ENCODE data around the gene MAL.
"Not testable (repeated sequence)": the region's sequence is repeated elsewhere in the genome, so short reads cannot be mapped to it uniquely, and the experiment has no call there.

Gene MAL

DNA sequence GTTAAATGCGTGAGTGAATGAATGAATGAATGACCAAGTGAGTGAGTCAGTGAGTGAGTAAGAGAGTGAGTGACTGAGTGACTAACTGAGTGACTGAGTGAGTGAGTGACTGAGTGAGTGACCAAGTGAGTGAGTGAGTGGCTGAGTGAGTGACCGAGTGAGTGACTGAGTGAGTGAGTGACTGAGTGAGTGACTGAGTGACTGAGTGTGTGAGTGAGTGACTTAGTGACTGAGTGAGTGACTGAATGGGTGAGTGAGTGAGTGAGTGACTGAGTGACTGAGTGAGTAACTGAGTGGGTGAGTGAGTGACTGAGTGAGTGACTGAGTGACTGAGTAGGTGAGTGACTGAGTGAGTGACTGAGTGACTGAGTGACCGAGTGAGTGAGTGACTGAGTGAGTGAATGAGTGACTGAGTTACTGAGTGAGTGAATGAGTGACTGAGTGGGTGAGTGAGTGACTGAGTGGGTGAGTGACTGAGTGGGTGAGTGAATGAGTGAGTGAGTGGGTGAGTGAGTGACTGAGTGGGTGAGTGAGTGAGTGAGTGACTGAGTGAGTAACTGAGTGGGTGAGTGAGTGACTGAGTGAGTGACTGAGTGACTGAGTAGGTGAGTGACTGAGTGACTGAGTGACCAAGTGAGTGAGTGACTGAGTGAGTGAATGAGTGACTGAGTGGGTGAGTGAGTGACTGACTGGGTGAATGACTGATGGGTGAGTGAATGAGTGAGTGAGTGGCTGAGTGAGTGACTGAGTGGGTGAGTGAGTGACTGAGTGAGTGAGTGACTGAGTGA lies 11.3 kb downstream of the MAL start:
- no peak for DNase-seq

DNA sequence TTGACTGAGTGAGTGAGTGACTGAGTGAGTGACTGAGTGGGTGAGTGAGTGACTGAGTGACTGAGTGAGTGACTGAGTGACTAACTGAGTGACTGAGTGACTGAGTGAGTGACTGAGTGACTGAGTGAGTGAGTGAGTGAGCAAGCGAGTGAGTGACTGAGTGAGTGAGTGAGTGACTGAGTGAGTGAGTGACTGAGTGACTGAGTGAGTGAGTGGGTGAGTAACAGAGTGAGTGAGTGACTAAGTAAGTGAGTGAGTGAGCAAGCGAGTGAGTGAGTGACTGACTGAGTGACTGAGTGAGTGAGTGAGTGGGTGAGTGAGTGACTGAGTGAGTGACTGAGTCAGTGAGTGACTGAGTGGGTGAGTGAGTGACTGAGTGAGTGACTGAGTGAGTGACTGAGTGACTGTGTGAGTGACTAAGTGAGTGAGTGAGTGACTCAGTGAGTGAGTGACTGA lies 11.9 kb downstream of the MAL start:
- no peak for DNase-seq

DNA sequence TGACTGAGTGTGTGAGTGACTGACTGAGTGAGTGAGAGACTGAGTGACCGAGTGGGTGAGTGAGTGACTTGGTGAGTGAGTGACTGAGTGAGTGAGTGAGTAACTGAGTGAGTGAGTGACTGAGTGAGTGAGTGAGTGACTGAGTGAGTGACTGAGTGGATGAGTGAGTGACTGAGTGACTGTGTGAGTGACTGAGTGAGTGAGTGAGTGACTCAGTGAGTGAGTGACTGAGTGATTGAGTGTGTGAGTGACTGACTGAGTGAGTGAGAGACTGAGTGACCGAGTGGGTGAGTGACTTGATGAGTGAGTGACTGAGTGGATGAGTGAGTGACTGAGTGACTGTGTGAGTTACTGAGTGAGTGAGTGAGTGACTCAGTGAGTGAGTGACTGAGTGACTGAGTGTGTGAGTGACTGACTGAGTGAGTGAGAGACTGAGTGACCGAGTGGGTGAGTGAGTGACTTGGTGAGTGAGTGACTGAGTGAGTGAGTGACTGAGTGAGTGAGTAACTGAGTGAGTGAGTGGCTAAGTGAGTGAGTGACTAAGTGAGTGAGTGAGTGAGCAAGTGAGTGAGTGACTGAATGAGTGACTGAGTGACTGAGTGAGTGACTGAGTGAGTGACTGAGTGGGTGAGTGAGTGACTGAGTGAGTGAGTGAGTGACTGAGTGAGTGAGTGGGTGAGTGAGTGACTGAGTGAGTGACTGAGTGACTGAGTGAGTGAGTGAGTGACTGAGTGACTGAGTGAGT lies 12.5 kb downstream of the MAL start:
- DNase-seq = not testable (repeated sequence)

DNA sequence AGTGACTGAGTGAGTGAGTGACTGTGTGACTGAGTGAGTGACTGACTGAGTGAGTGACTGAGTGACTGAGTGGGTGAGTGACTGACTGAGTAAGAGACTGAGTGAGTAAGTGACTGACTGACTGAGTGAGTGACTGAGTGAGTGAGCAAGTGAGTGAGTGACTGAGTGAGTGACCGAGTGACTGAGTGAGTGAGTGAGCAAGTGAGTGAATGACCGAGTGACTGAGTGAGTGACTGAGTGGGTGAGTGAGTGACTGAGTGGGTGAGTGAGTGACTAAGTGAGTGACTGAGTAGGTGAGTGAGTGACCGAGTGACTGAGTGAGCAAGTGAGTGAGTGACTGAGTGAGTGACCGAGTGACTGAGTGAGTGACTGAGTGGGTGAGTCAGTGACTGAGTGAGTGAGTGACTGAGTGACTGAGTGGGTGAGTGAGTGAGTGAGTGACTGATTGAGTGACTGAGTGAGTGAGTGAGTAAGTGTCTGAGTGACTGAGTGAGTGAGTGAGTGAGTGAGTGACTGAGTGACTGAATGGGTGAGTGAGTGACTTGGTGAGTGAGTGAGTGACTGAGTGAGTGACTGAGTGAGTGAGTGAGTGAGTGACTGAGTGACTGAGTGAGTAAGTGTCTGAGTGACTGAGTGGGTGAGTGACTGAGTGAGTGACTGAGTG lies 13.3 kb downstream of the MAL start:
- DNase-seq = no peak

DNA sequence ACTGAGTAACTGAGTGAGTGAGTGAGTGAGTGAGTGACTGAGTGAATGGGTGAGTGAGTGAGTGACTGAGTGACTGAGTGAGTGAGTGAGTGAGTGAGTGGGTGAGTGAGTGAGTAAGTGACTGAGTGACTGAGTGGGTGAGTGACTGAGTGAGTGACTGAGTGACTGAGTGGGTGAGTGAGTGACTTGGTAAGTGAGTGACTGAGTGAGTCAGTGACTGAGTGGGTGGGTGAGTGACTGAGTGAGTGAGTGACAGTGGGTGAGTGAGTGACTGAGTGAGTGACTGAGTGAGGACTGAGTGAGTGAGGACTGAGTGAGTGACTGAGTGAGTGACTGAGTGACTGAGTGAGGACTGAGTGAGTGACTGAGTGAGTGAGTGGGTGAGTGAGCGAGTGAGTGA lies 13.9 kb downstream of the MAL start:
- DNase-seq = no peak

DNA sequence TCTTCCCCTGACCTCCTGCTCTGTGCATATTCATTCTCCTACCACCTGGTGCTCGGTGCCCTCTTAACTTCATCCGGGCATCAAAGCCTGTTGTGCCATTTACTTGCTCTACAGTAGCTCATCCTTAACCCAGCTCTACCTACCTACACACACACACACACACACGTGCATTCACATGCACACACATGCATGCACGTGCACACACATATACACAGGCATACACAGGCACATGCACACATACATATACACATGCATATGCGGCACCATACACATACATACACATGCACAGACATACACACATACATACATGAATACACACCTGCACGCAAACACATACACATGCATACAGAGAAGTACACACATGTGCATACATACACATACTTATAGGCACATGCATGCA lies 14.5 kb downstream of the MAL start:
- DNase-seq = no peak

DNA sequence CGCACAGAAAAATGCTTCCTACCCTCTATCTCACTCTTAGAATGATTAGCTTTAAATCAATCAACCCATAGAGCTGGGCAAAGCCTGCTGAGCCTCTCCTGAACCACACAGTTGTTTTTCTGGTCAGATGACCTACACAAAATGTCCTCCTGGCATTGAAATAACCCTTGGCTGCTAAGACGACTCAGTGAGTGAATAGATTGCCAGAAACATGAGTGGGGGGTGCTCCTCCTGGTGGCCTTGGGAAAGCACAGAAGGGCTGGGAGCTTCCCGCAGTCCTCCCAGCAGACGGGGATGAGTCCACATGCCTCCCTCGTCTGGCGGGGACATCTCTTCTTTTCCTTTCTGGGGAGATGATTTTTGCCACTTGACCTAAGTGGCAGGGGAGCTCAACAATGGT lies 14.9 kb downstream of the MAL start:
- no peak for DNase-seq

DNA sequence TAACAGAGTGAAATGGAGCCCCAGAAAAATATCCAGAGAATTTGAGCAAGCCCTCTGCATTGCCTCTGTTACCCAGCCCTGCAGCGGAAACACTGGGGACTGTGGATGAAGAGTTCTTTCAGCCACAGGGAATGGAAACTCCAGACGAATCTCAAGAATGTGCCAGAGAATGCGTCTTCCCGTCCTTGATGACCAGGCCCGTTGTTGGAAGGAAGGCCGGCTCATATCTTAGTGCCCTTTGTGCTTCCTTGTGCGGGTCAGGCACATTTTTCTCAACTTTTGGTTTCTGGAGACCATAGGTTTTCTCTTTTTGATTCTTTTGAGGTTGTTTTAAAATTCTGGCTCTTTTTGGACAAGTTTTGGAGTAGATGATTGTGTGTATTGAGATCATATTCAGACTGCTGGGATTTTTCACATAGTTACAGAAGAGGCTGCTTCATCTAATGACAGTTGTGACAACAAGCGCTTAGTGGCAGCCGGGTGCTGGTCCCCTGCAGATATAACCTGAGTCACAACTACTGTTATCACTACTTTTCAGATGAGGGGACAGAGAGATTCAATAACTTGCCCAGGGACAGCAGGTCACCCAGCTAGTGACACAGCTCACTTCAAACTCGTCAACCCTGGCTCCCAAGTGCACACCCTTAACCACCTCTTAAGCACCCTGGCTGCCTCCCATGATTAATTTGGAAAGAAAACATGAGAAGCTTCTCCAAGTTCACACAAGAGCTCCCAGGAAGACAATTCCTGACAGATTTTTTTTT lies 15.7 kb downstream of the MAL start:
- DNase-seq = no peak

DNA sequence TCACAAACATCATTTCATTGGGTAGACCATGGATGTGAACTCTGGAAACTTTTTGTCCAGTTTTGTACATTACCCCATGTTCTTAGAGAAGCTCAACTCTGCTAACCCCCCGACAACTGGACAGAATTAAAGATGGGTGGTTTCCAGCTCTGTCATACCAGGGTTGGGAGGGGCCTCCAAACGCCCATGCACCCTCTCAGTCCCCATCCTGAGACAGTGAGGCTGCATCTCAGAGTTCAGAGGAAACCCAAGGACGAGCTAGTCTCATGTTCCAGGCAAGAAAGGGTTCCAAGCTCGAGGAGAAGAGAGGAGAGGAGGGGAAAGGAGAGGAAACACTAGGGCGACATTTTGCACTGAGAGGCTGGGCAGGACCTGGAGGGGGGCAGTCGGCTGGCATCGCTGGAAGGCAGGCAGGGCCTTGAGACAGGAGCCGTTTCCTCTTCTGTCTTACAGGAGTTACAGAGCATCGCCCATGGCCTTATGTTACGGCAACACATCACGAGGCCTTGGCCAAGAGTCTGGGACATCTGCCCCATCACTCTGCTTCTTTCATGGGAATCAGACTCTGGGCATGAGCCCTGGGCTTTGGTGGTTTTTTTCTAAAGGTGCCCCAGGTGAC lies 16.4 kb downstream of the MAL start:
- no peak for DNase-seq

DNA sequence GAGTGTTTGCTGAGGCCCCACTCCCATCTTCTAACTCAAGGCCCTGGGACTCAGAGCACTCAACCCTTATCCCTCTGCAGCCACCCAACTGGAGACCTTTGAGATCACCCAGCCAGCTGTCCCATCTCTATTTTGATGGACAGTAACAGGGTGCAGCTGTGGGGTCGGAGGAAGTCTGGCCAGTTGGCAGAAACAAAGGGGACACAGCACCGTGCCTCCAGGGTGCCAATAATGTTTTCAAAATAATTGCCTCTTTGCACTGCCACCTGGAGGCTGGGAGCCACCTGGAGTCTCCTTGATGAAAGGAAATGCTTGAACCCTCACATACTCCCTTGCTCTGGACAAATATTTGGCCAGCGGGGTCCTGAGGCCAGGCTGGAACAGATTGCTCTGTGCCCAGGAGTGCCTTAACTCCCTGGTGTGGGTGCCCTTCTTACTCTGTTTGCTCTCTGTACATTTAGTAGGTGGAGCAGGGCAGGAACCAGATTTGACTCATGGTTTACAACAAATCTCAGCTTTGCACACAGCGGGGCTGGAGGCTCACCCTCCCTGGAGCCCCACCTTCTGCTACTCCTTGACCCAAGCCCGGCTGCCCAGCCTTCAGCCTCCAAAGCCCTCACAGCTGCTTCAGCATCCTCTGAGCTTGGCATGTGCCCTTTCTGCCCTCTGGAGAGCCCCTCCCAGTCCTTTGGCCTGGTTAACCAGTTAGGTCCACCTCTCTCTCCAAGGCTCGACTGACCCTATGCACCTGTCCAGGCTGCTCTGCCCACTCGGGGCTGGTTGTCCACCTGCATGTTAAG lies 17.2 kb downstream of the MAL start:
- no peak for DNase-seq

DNA sequence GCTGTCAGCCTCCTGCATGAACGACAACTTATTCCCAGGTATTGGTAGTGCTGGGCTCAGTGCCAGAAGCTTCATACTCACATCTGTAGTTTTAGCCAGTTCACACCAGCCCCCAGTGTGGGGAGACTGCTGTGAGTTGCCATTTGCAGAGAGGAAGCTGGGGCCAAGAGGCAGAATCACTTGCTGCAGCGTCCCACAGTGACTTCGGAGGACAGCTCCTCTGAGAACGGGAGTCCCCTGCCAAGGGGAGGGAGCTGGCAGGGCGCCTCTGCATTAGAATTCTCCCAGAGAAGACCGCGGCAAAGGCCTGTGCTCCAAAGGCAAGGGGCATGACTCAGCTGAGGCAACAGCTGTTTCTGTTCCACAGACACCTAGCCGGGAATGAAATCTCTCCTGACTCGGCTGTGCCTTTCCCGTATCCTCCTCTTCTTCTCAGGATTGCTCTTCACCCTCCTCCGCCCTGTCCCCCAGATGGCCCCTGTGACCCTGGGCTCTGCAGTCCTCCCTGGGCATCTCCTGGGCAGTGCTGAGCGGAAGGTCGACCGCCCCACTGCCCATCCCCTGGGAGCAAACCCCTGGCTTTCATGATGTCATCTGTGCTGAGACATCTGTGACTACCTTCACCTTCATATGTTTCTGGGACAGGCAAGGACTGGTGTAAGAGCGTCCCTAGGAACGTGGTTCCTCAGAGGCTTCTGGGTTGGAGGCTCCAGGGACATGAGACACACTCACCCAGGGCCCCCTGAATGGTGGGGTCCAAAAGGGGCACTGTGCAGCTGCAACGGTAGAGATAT lies 18.0 kb downstream of the MAL start:
- DNase-seq = no peak

DNA sequence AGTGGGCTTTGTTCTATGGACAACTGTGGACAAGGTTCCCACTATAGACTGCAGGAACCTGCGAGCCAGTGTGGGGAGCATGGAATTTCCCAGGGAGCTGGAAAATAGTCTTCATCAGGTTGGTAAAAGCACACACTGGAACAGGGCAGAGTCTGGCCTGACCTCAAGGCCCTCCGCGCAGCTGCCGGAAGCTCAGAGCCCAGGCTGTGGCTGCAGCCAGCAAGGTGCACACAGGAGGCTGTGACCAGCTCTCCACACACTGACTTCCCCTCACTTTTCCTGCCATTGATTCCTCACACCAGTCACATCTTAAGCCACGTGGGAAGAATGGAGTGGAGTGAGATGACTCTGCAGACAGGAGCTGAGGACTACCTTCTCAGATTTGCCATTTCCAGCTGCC lies 19.1 kb downstream of the MAL start:
- DNase-seq = no peak

DNA sequence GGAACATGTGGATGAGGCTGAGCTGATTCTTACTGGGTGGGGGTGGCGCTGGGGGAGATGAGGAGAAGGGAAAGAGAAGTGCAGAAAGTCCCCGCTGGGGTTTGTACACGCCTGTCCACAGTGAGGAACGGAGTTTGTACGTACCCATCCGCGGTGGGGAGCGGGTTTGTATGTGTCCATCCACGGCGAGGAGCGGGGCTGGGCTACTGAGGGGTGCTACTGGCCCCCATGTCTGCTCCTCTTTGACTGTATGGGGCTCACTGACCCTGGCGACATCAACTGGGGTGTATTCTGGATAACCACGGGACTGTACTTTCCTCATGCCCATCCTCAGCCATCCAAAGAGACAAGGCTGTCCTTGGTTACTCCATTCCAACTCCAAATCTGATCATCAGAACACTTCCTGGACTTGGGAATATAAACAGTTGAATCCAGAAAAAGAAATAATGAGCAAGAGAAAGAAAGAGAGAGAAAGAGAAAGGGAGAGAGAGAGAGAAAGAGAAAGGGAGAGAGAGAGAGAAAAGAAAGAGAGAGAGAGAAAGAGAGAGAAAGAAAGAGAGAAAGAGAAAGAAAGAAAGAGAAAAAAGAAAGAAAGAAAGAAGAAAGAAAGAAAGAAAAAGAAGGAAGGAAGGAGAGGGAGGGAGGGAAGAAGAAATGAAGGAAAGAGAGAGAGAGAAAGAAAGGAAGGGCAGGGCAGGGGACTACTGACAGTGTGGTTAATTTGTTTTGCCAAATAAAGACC lies 21.0 kb downstream of the MAL start:
- DNase-seq = no peak

DNA sequence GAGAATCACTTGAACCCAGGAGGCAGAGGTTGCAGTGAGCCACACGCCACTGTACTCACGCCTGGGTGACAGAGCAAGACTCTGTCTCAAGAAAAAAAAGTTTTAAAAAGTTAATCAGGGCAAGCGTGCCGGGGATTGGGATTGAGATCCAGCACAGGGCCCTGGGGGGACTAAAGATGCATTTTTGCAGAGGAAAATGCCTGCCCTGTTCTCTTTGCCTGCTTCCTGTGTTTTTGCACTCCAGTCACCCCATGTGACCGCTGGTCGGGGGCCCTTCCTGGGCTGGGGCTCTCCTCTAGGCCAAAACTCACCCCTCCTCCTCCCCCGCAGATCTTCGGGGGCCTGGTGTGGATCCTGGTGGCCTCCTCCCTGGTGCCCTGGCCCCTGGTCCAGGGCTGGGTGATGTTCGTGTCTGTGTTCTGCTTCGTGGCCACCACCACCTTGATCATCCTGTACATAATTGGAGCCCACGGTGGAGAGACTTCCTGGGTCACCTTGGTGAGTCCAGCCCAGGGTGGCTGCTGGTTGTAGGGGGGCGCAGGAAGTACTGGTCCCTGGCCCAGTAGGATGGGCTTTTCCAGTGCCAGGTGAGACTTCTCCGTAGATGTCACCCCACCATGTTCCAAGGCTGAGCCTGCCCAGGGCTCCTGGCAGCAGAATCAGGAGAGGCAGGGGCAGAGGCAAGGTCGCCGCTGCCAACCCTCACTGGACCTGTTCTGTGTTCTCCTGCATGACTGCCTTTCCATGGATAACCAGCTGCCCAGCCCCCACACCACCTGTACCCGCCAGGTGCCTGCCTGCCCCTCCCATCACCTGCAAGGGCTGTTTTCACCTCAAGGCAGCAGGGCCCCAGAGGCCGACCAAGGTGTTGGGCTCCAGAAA lies 22.4 kb downstream of the MAL start:
- no peak for DNase-seq

DNA sequence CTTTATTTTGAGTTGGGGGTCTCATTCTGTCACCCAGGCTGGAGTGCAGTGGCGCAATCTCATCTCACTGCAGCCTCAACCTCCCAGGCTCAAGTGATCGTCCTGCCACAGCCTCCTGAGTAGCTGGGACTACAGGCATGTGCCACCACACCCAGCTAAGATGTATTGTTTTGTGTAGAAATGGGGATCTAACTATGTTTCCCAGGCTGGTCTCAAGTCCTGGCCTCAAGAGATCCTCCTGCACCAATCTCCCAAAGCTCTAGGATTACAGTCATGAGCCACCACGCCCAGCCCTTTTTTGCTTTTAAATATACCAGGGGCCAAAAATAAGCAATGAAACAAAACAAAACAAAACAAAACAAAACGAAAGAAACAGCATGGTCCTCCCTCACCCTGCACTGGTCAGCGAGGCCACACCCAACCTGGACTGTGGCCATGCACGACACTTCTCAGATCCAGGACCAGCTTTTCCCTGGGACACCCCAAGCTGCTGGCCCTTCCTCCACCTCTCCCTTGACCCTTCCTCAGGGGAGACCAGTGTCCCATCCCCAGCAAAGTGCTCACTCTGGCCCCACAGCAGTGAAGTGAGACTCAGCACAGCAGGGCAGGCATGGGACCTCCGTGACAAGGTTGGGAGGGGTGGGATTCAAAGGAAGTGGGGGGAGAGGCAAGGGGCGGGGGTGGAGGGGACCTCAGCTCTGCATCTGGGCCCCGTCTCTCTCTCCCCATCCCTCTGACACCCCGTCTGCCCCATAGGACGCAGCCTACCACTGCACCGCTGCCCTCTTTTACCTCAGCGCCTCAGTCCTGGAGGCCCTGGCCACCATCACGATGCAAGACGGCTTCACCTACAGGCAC lies 23.5 kb downstream of the MAL start:
- no peak for DNase-seq

DNA sequence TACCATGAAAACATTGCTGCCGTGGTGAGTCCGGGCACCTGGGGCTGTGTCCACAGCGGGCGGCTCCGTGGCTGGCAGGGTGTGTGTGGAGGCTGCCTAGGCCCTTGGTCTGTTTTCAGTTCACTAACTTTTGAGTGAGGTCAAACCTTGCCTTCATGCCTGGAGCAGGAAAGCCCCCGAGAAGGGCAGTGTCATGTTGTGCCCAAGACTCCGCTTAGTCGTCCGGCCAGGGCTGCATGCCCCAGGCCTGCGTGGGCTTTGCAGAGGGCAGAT lies 24.1 kb downstream of the MAL start:
- DNase-seq = no peak

DNA sequence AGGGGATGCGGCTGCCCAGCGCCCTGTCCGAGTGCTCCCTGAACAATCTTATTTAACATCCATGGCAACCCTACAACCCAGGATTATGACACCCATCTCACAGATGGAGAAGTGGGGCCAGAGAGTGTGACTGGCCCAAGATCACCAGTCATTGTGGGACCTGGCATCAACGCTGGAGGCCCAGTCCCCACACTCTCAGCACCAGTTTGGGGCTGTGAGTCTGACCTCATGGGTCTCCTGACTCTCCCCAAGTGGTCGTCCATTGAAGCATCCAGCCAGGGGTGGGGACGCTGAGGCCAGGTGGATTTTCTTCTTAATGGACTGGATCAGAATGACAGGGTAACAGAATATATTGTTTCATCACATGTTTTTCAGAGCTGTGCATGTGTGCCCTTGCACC lies 24.5 kb downstream of the MAL start:
- no peak for DNase-seq

All from NCI-H524 treated with DMSO at 0.1 percent for 48 hours (cell line).